ENCODE measurements around the gene RPS6KA1.
A peak's percentile ranks its signal among the peaks of the same experiment; 100 is the strongest.

Gene RPS6KA1

GRCh38 chr1:26555550-26555981 lies 26.0 kb downstream of the RPS6KA1 start:
- no peak for DNase-seq
- Mint-ChIP-seq H3K36me3 (ENCODE audit: low read depth) (peaks cover 95% of the 10 kb centered on the region), H3K27me3 (no peaks in the 10 kb centered on the region), H3K9me3 (no peaks in the 10 kb centered on the region), H3K4me3 (no peak overlapping the region), H3K27ac (peak overlapping the region; percentile 88), H3K4me1 (ENCODE audit: low read depth) (peaks cover 40% of the 10 kb centered on the region)

GRCh38 chr1:26556111-26556510 lies 26.6 kb downstream of the RPS6KA1 start:
- Mint-ChIP-seq H3K4me3 (no peak overlapping the region), H3K27ac (peak overlapping the region; percentile 88), H3K4me1 (ENCODE audit: low read depth) (peaks cover 40% of the 10 kb centered on the region), H3K36me3 (ENCODE audit: low read depth) (peaks cover 96% of the 10 kb centered on the region), H3K27me3 (no peaks in the 10 kb centered on the region), H3K9me3 (no peaks in the 10 kb centered on the region)
- no peak for DNase-seq

- Mint-ChIP-seq H3K27ac (peak overlapping the region; percentile 61), H3K4me1 (ENCODE audit: low read depth) (peaks cover 40% of the 10 kb centered on the region)
These were observed 27.4 kb downstream of the RPS6KA1 start for GRCh38 chr1:26557008-26557407.

GRCh38 chr1:26558685-26559048 lies 29.1 kb downstream of the RPS6KA1 start:
- H3K36me3 Mint-ChIP-seq (ENCODE audit: low read depth) = peaks cover 97% of the 10 kb centered on the region
- no peaks in the 10 kb centered on the region for H3K27me3 Mint-ChIP-seq
- H3K9me3 Mint-ChIP-seq = no peaks in the 10 kb centered on the region
- no peak overlapping the region for H3K27ac Mint-ChIP-seq
- peaks cover 34% of the 10 kb centered on the region for H3K4me1 Mint-ChIP-seq (ENCODE audit: low read depth)
- DNase-seq = no peak
- no peak overlapping the region for H3K4me3 Mint-ChIP-seq

More at GRCh38 chr1:26557008-26557407, 27.4 kb downstream of the RPS6KA1 start:
- no peak overlapping the region for H3K4me3 Mint-ChIP-seq
- H3K27me3 Mint-ChIP-seq = no peaks in the 10 kb centered on the region
- no peaks in the 10 kb centered on the region for H3K9me3 Mint-ChIP-seq
- H3K36me3 Mint-ChIP-seq (ENCODE audit: low read depth) = peaks cover 96% of the 10 kb centered on the region
- no peak for DNase-seq

GRCh38 chr1:26560403-26560780 lies 30.8 kb downstream of the RPS6KA1 start:
- no peaks in the 10 kb centered on the region for H3K27me3 Mint-ChIP-seq
- peak overlapping the region; percentile 47 for H3K27ac Mint-ChIP-seq
- DNase-seq = no peak
- no peaks in the 10 kb centered on the region for H3K9me3 Mint-ChIP-seq
- peaks cover 94% of the 10 kb centered on the region for H3K36me3 Mint-ChIP-seq (ENCODE audit: low read depth)
- H3K4me1 Mint-ChIP-seq (ENCODE audit: low read depth) = peaks cover 23% of the 10 kb centered on the region
- H3K4me3 Mint-ChIP-seq = no peak overlapping the region

GRCh38 chr1:26570287-26570686 lies 40.7 kb downstream of the RPS6KA1 start:
- H3K27me3 Mint-ChIP-seq = no peaks in the 10 kb centered on the region
- no peak overlapping the region for H3K4me3 Mint-ChIP-seq
- peak overlapping the region; percentile 85 for H3K27ac Mint-ChIP-seq
- H3K36me3 Mint-ChIP-seq (ENCODE audit: low read depth) = peaks cover 99% of the 10 kb centered on the region
- no peaks in the 10 kb centered on the region for H3K9me3 Mint-ChIP-seq
- DNase-seq = no peak
- H3K4me1 Mint-ChIP-seq (ENCODE audit: low read depth) = peaks cover 35% of the 10 kb centered on the region

GRCh38 chr1:26571381-26571780 lies 41.8 kb downstream of the RPS6KA1 start:
- Mint-ChIP-seq H3K9me3 (no peaks in the 10 kb centered on the region), H3K36me3 (ENCODE audit: low read depth) (peaks cover 99% of the 10 kb centered on the region), H3K4me1 (ENCODE audit: low read depth) (peaks cover 40% of the 10 kb centered on the region), H3K27me3 (no peaks in the 10 kb centered on the region), H3K27ac (peak overlapping the region; percentile 57), H3K4me3 (no peak overlapping the region)
- DNase-seq = no peak

GRCh38 chr1:26574018-26574417 lies 44.5 kb downstream of the RPS6KA1 start:
- DNase-seq = no peak
- Mint-ChIP-seq H3K27ac (no peak overlapping the region), H3K4me1 (ENCODE audit: low read depth) (peaks cover 54% of the 10 kb centered on the region), H3K9me3 (no peaks in the 10 kb centered on the region), H3K36me3 (ENCODE audit: low read depth) (peaks cover 74% of the 10 kb centered on the region), H3K27me3 (no peaks in the 10 kb centered on the region), H3K4me3 (no peak overlapping the region)

- no peaks in the 10 kb centered on the region for H3K27me3 Mint-ChIP-seq
- no peak for DNase-seq
- H3K36me3 Mint-ChIP-seq (ENCODE audit: low read depth) = peaks cover 66% of the 10 kb centered on the region
- H3K27ac Mint-ChIP-seq = peak overlapping the region; percentile 76
- no peaks in the 10 kb centered on the region for H3K9me3 Mint-ChIP-seq
- H3K4me3 Mint-ChIP-seq = no peak overlapping the region
- peaks cover 54% of the 10 kb centered on the region for H3K4me1 Mint-ChIP-seq (ENCODE audit: low read depth)
These were observed 45.2 kb downstream of the RPS6KA1 start for GRCh38 chr1:26574719-26575251.

GRCh38 chr1:26575348-26575747 lies 45.8 kb downstream of the RPS6KA1 start:
- Mint-ChIP-seq H3K9me3 (no peaks in the 10 kb centered on the region), H3K36me3 (ENCODE audit: low read depth) (peaks cover 61% of the 10 kb centered on the region), H3K4me1 (ENCODE audit: low read depth) (peaks cover 53% of the 10 kb centered on the region), H3K4me3 (no peak overlapping the region), H3K27me3 (no peaks in the 10 kb centered on the region), H3K27ac (peak overlapping the region; percentile 73)
- DNase-seq = no peak

GRCh38 chr1:26578167-26578566 lies 48.6 kb downstream of the RPS6KA1 start:
- H3K27me3 Mint-ChIP-seq = no peaks in the 10 kb centered on the region
- no peak for DNase-seq
- H3K27ac Mint-ChIP-seq = peak overlapping the region; percentile 16
- H3K9me3 Mint-ChIP-seq = peaks cover 2% of the 10 kb centered on the region
- H3K36me3 Mint-ChIP-seq (ENCODE audit: low read depth) = peaks cover 35% of the 10 kb centered on the region
- no peak overlapping the region for H3K4me3 Mint-ChIP-seq
- peaks cover 75% of the 10 kb centered on the region for H3K4me1 Mint-ChIP-seq (ENCODE audit: low read depth)

GRCh38 chr1:26579681-26580111 lies 50.1 kb downstream of the RPS6KA1 start:
- Mint-ChIP-seq H3K4me1 (ENCODE audit: low read depth) (peaks cover 83% of the 10 kb centered on the region), H3K27ac (peak overlapping the region; percentile 96)
- DNase-seq = peak; percentile 33

GRCh38 chr1:26580116-26580515 lies 50.6 kb downstream of the RPS6KA1 start:
- Mint-ChIP-seq H3K27ac (peak overlapping the region; percentile 96), H3K27me3 (no peaks in the 10 kb centered on the region), H3K9me3 (peaks cover 2% of the 10 kb centered on the region), H3K4me3 (no peak overlapping the region), H3K4me1 (ENCODE audit: low read depth) (peaks cover 83% of the 10 kb centered on the region), H3K36me3 (ENCODE audit: low read depth) (peaks cover 16% of the 10 kb centered on the region)
- peak; percentile 32 for DNase-seq

More at GRCh38 chr1:26579681-26580111, 50.1 kb downstream of the RPS6KA1 start:
- Mint-ChIP-seq H3K27me3 (no peaks in the 10 kb centered on the region), H3K9me3 (peaks cover 2% of the 10 kb centered on the region), H3K4me3 (no peak overlapping the region), H3K36me3 (ENCODE audit: low read depth) (peaks cover 20% of the 10 kb centered on the region)

- Mint-ChIP-seq H3K9me3 (peaks cover 2% of the 10 kb centered on the region), H3K4me1 (ENCODE audit: low read depth) (peaks cover 78% of the 10 kb centered on the region), H3K36me3 (ENCODE audit: low read depth) (peaks cover 4% of the 10 kb centered on the region), H3K4me3 (peak overlapping the region; percentile 59), H3K27ac (peak overlapping the region; percentile 96), H3K27me3 (no peaks in the 10 kb centered on the region)
- DNase-seq = no peak
These were observed 51.7 kb downstream of the RPS6KA1 start for GRCh38 chr1:26581287-26581651.

GRCh38 chr1:26582053-26582835 lies 52.7 kb downstream of the RPS6KA1 start:
- peak overlapping the region; percentile 13 for H3K4me3 Mint-ChIP-seq
- H3K27me3 Mint-ChIP-seq = no peaks in the 10 kb centered on the region
- DNase-seq = peak; percentile 27
- H3K9me3 Mint-ChIP-seq = peaks cover 2% of the 10 kb centered on the region
- peaks cover 71% of the 10 kb centered on the region for H3K4me1 Mint-ChIP-seq (ENCODE audit: low read depth)
- H3K27ac Mint-ChIP-seq = peak overlapping the region; percentile 91
- peaks cover 3% of the 10 kb centered on the region for H3K36me3 Mint-ChIP-seq (ENCODE audit: low read depth)
